Endothelial cell of umbilical vein (primary cell): ENCODE data around the gene SLC39A9. TPM values are rescaled to one million over a fixed set of nuclear protein-coding genes. Genes with fewer than 3 reads are reported as not detected.

ENCODE experiments used
- BruUV-seq: library from RNA; stranded (reverse); fragments of 400-500 nt; replicated peaks from 2 replicates; lab custom pipeline; 2021; lab: Mats Ljungman, UMichigan
- CTCF ChIA-PET: fragments of 300-600, 350-600 bp; sonication (Branson Sonifier 250); formaldehyde crosslinking; loops from one replicate; lab custom pipeline; 2021; ENCODE audit warnings: antibody characterized with exemption, inconsistent platforms; lab: Charles Lee
- POLR2A ChIA-PET: fragments of 300-600, 350-600 bp; sonication (Branson Sonifier 250); formaldehyde crosslinking; loops from one replicate; lab custom pipeline; 2021; ENCODE audit warnings: antibody characterized with exemption, inconsistent platforms; lab: Charles Lee
- DNase-seq: peaks from one replicate; pipeline ENCODE4 v3.0.0-alpha.2; 2011; ENCODE audit warnings: low read depth, low spot score
- FAIRE-seq: peaks from 2 replicates; lab custom pipeline; 2011; peaks lifted over from hg19 to GRCh38; lab: Jason Lieb, UNC
- H2AFZ ChIP-seq: 2 replicates; pipeline ENCODE4 v1.6.0; 2012; ENCODE audit warnings: low read depth, low read length, control low read depth, inconsistent platforms
- H3K27ac ChIP-seq: 2 replicates; pipeline ENCODE4 v1.5.1; 2011; ENCODE audit warnings: low read depth, mild to moderate bottlenecking, control low read depth, low read length, moderate library complexity; ENCODE audit not compliant: insufficient read depth
- H3K27me3 ChIP-seq, 2 experiments: 2 replicates each; pipeline versions ENCODE4 v1.6.0 to v1.6.1; 2011; ENCODE audit warnings: low read length in 2 of 2, mixed read lengths in 1 of 2; ENCODE audit not compliant: control insufficient read depth in 2 of 2, insufficient read depth in 2 of 2
- H3K36me3 ChIP-seq, 2 experiments: 2 replicates in 1 of 2; 3 replicates in 1 of 2; pipeline ENCODE4 v1.5.1; 2011; ENCODE audit warnings: low read length in 2 of 2, mild to moderate bottlenecking in 1 of 2, moderate library complexity in 1 of 2; ENCODE audit not compliant: control insufficient read depth in 2 of 2, insufficient read depth in 2 of 2; ENCODE audit errors: extremely low read depth in 1 of 2
- H3K4me1 ChIP-seq: 3 replicates; pipeline ENCODE4 v1.5.1; 2011; ENCODE audit warnings: mild to moderate bottlenecking, low read length; ENCODE audit not compliant: control insufficient read depth, insufficient read depth; ENCODE audit errors: extremely low read depth
- H3K4me2 ChIP-seq: 2 replicates; pipeline ENCODE4 v1.6.1; 2011; ENCODE audit warnings: low read length, control low read depth, mixed read lengths; ENCODE audit not compliant: insufficient read depth
- H3K4me3 ChIP-seq, 3 experiments: fragments of 200-600 bp in 1 of 3; sonication (generic), shearing (Covaris generic) in 1 of 3; replicated peaks in 1 of 3; 2 replicates each; pipeline ENCODE4 v1.5.1; 2011 to 2016; ENCODE audit warnings: control low read depth in 3 of 3, low read length in 3 of 3, mild to moderate bottlenecking in 2 of 3, inconsistent platforms in 1 of 3, low read depth in 1 of 3, moderate library complexity in 1 of 3; ENCODE audit not compliant: insufficient read depth in 1 of 3
- H3K79me2 ChIP-seq: 2 replicates; pipeline ENCODE4 v1.6.0; 2012; ENCODE audit warnings: low read length, inconsistent platforms; ENCODE audit not compliant: control insufficient read depth, insufficient read depth
- H3K9ac ChIP-seq: replicated peaks from 2 replicates; pipeline ENCODE3; 2011; ENCODE audit warnings: low read length, control low read depth; ENCODE audit not compliant: insufficient read depth; ENCODE audit errors: extremely low read depth
- H3K9me1 ChIP-seq: replicated peaks from 3 replicates; pipeline ENCODE4 v1.6.0; 2011; ENCODE audit warnings: mild to moderate bottlenecking, low read length; ENCODE audit not compliant: control insufficient read depth, insufficient read depth; ENCODE audit errors: extremely low read depth
- H3K9me3 ChIP-seq: replicated peaks from 2 replicates; pipeline ENCODE4 v1.5.1; 2012; ENCODE audit warnings: low read length, inconsistent platforms; ENCODE audit not compliant: control insufficient read depth, insufficient read depth
- H4K20me1 ChIP-seq: replicated peaks from 2 replicates; pipeline ENCODE3; 2011; ENCODE audit warnings: mild to moderate bottlenecking, low read length; ENCODE audit not compliant: control insufficient read depth, insufficient read depth; ENCODE audit errors: extremely low read depth
- EZH2 ChIP-seq: IDR thresholded peaks from 2 replicates; pipeline ENCODE4 v1.6.1; 2012; ENCODE audit warnings: borderline replicate concordance, low read depth, mild to moderate bottlenecking, moderate library complexity, low read length, inconsistent platforms; ENCODE audit not compliant: severe bottlenecking
- FOS ChIP-seq: IDR thresholded peaks from 2 replicates; pipeline ENCODE4 v1.6.1; 2011; ENCODE audit warnings: mild to moderate bottlenecking, low read length, moderate library complexity, borderline replicate concordance; ENCODE audit not compliant: insufficient read depth
- GATA2 ChIP-seq: IDR thresholded peaks from 2 replicates; pipeline ENCODE4 v1.7.0; 2011; ENCODE audit warnings: low read depth, mild to moderate bottlenecking, moderate library complexity, mixed read lengths, low read length; ENCODE audit not compliant: insufficient read length, insufficient read depth
- JUN ChIP-seq: IDR thresholded peaks from 2 replicates; pipeline ENCODE4 v1.6.1; 2011; ENCODE audit warnings: borderline replicate concordance, low read depth; ENCODE audit not compliant: insufficient read length, insufficient read depth
- MYC ChIP-seq: IDR thresholded peaks from one replicate; pipeline ENCODE4 v1.6.1; 2011; ENCODE audit warnings: mild to moderate bottlenecking, low read depth, low read length
- POLR2A ChIP-seq: IDR thresholded peaks from 2 replicates; pipeline ENCODE4 v1.6.1; 2012; ENCODE audit warnings: low read depth, mild to moderate bottlenecking, control low read depth, low read length
- POLR2AphosphoS5 ChIP-seq: IDR thresholded peaks from 2 replicates; pipeline ENCODE4 v1.6.1; 2012; ENCODE audit warnings: low read depth, mild to moderate bottlenecking, control low read depth, low read length, moderate library complexity; ENCODE audit not compliant: insufficient read depth
- dilution Hi-C: fragments of 300-500 bp; cut with MboI; formaldehyde crosslinking; loops from one replicate; pipeline ENCODE4 v1.15.0; 2019; ENCODE audit warnings: low sequenced_read_pairs; ENCODE audit not compliant: extremely low pct_ligation_motif_present
- intact Hi-C: fragments of 100-400 bp; cut with micrococcal nuclease; formaldehyde crosslinking; loops from one replicate; pipeline ENCODE4 v1.10.0; 2022
- polyA plus RNA-seq, 4 experiments: library from polyadenylated mRNA; depleted of rRNA in 3 of 4; stranded (reverse) in 3 of 4; unstranded in 1 of 4; fragments of >200 nt; gene quantifications; 2 replicates each; pipeline versions ENCODE4 v1.2.1 to v1.2.3, GENCODE V29; 2011 to 2012; ENCODE audit warnings: missing spikeins in 1 of 4
- total RNA-seq: library from RNA; stranded (reverse); gene quantifications from 2 replicates; pipeline ENCODE4 v1.2.3, GENCODE V29; 2021
- TF ChIP-seq, protein P1 (sequence below): IDR thresholded peaks from 2 replicates; pipeline ENCODE4 v1.6.1; 2011; ENCODE audit not compliant: insufficient read depth, insufficient read length
- TF ChIP-seq, protein P2 (sequence below), 2 donors: IDR thresholded peaks; 1 replicate in 1 of 2; 2 replicates in 1 of 2; pipeline ENCODE4 v1.5.1; 2011; ENCODE audit warnings: low read length in 2 of 2, mild to moderate bottlenecking in 2 of 2, moderate library complexity in 2 of 2, control low read depth in 1 of 2, inconsistent platforms in 1 of 2, low read depth in 1 of 2; ENCODE audit not compliant: insufficient read depth in 1 of 2; ENCODE audit errors: extremely low read depth in 1 of 2

Gene SLC39A9
- total and polyA plus RNA-seq, 2 donors (not counting 3 experiments of a cell fraction or from before 2014, with no cell fraction given), result 39.8 to 55.2 TPM

DNA sequence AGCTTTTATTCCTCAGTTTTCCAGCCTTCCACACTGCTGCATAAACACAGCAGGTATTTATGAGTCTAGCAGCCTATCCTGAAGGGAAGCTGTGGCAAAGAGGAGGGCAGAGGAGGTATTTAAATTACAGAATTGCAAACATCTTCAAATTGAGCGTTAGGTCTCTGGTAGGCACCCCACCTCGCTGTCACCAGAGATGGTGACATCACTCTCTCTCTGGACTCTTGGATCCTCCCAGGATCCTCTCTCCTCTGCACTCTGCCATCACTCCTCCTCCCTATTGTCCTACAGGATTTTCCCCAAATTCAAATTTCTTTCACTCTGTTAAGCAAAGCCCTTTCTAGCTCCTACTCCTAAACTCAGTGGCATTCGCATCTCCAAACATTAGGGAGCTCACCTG, 92.7 kb downstream of the SLC39A9 start:
- CTCF ChIA-PET, result interaction anchor here (2.1 kb wide), 1 partner anchor 17 kb away, joined by 8 read pairs; no protein-coding TSS in a partner anchor
- Histone ChIP-seq H3K27me3 (peaks cover 4 to 18% of the 10 kb centered on the region in 2 experiments), H2AFZ (no peak overlapping the region), H3K79me2 (no peaks in the 10 kb centered on the region), H3K36me3 (no peaks in the 10 kb centered on the region), H3K4me2 (no peak overlapping the region), H3K9ac (no peak overlapping the region), H3K9me3 (no peaks in the 10 kb centered on the region), H3K9me1 (no peaks in the 10 kb centered on the region), H3K27ac (no peak overlapping the region), H4K20me1 (no peaks in the 10 kb centered on the region), H3K4me1 (no peaks in the 10 kb centered on the region), H3K4me3 (no peak overlapping the region)
- FAIRE-seq (no peak), DNase-seq (no peak)
- intact Hi-C loops, result no loop called here
- BruUV-seq, result no TSS peak
- POLR2A ChIA-PET, result no interaction called here
- TF ChIP-seq EZH2, result no peak
- TF ChIP-seq, protein P1, sequence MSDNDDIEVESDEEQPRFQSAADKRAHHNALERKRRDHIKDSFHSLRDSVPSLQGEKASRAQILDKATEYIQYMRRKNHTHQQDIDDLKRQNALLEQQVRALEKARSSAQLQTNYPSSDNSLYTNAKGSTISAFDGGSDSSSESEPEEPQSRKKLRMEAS, result no peak
- TF ChIP-seq MYC, result no peak
- no peak for TF ChIP-seq JUN
- no peak for TF ChIP-seq POLR2AphosphoS5
- no peak for TF ChIP-seq POLR2A
- TF ChIP-seq, protein P2, sequence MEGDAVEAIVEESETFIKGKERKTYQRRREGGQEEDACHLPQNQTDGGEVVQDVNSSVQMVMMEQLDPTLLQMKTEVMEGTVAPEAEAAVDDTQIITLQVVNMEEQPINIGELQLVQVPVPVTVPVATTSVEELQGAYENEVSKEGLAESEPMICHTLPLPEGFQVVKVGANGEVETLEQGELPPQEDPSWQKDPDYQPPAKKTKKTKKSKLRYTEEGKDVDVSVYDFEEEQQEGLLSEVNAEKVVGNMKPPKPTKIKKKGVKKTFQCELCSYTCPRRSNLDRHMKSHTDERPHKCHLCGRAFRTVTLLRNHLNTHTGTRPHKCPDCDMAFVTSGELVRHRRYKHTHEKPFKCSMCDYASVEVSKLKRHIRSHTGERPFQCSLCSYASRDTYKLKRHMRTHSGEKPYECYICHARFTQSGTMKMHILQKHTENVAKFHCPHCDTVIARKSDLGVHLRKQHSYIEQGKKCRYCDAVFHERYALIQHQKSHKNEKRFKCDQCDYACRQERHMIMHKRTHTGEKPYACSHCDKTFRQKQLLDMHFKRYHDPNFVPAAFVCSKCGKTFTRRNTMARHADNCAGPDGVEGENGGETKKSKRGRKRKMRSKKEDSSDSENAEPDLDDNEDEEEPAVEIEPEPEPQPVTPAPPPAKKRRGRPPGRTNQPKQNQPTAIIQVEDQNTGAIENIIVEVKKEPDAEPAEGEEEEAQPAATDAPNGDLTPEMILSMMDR (IDR thresholded peaks at IDR 0.05; ENCODE audit: extremely low read depth in 1 of 2, insufficient read depth in 1 of 2, low read depth in 1 of 2, low read length in 2 of 2), result no peak
- TF ChIP-seq FOS, result no peak
- no peak for TF ChIP-seq GATA2
- dilution Hi-C loops, result no loop called here
